Endothelial cell of umbilical vein (primary cell): ENCODE measurements around the gene CBLC. TPM values are rescaled to one million over a fixed set of nuclear protein-coding genes. Genes with fewer than 3 reads are reported as not detected.

Experiments used
- BruUV-seq: library from RNA; stranded (reverse); fragments of 400-500 nt; replicated peaks from 2 replicates; lab custom pipeline; 2021; lab: Mats Ljungman, UMichigan
- CTCF ChIA-PET: fragments of 300-600, 350-600 bp; sonication (Branson Sonifier 250); formaldehyde crosslinking; loops from one replicate; lab custom pipeline; 2021; ENCODE audit warnings: antibody characterized with exemption, inconsistent platforms; lab: Charles Lee
- POLR2A ChIA-PET: fragments of 300-600, 350-600 bp; sonication (Branson Sonifier 250); formaldehyde crosslinking; loops from one replicate; lab custom pipeline; 2021; ENCODE audit warnings: antibody characterized with exemption, inconsistent platforms; lab: Charles Lee
- DNase-seq: peaks from one replicate; pipeline ENCODE4 v3.0.0-alpha.2; 2011; ENCODE audit warnings: low read depth, low spot score
- FAIRE-seq: peaks from 2 replicates; lab custom pipeline; 2011; peaks lifted over from hg19 to GRCh38; lab: Jason Lieb, UNC
- H2AFZ ChIP-seq: 2 replicates; pipeline ENCODE4 v1.6.0; 2012; ENCODE audit warnings: low read depth, low read length, control low read depth, inconsistent platforms
- H3K27ac ChIP-seq: 2 replicates; pipeline ENCODE4 v1.5.1; 2011; ENCODE audit warnings: low read depth, mild to moderate bottlenecking, control low read depth, low read length, moderate library complexity; ENCODE audit not compliant: insufficient read depth
- H3K27me3 ChIP-seq, 2 experiments: 2 replicates each; pipeline versions ENCODE4 v1.6.0 to v1.6.1; 2011; ENCODE audit warnings: low read length in 2 of 2, mixed read lengths in 1 of 2; ENCODE audit not compliant: control insufficient read depth in 2 of 2, insufficient read depth in 2 of 2
- H3K36me3 ChIP-seq, 2 experiments: 2 replicates in 1 of 2; 3 replicates in 1 of 2; pipeline ENCODE4 v1.5.1; 2011; ENCODE audit warnings: low read length in 2 of 2, mild to moderate bottlenecking in 1 of 2, moderate library complexity in 1 of 2; ENCODE audit not compliant: control insufficient read depth in 2 of 2, insufficient read depth in 2 of 2; ENCODE audit errors: extremely low read depth in 1 of 2
- H3K4me1 ChIP-seq: 3 replicates; pipeline ENCODE4 v1.5.1; 2011; ENCODE audit warnings: mild to moderate bottlenecking, low read length; ENCODE audit not compliant: control insufficient read depth, insufficient read depth; ENCODE audit errors: extremely low read depth
- H3K4me2 ChIP-seq: 2 replicates; pipeline ENCODE4 v1.6.1; 2011; ENCODE audit warnings: low read length, control low read depth, mixed read lengths; ENCODE audit not compliant: insufficient read depth
- H3K4me3 ChIP-seq, 3 experiments: fragments of 200-600 bp in 1 of 3; sonication (generic), shearing (Covaris generic) in 1 of 3; replicated peaks in 1 of 3; 2 replicates each; pipeline ENCODE4 v1.5.1; 2011 to 2016; ENCODE audit warnings: control low read depth in 3 of 3, low read length in 3 of 3, mild to moderate bottlenecking in 2 of 3, inconsistent platforms in 1 of 3, low read depth in 1 of 3, moderate library complexity in 1 of 3; ENCODE audit not compliant: insufficient read depth in 1 of 3
- H3K79me2 ChIP-seq: 2 replicates; pipeline ENCODE4 v1.6.0; 2012; ENCODE audit warnings: low read length, inconsistent platforms; ENCODE audit not compliant: control insufficient read depth, insufficient read depth
- H3K9ac ChIP-seq: replicated peaks from 2 replicates; pipeline ENCODE3; 2011; ENCODE audit warnings: low read length, control low read depth; ENCODE audit not compliant: insufficient read depth; ENCODE audit errors: extremely low read depth
- H3K9me1 ChIP-seq: replicated peaks from 3 replicates; pipeline ENCODE4 v1.6.0; 2011; ENCODE audit warnings: mild to moderate bottlenecking, low read length; ENCODE audit not compliant: control insufficient read depth, insufficient read depth; ENCODE audit errors: extremely low read depth
- H3K9me3 ChIP-seq: replicated peaks from 2 replicates; pipeline ENCODE4 v1.5.1; 2012; ENCODE audit warnings: low read length, inconsistent platforms; ENCODE audit not compliant: control insufficient read depth, insufficient read depth
- H4K20me1 ChIP-seq: replicated peaks from 2 replicates; pipeline ENCODE3; 2011; ENCODE audit warnings: mild to moderate bottlenecking, low read length; ENCODE audit not compliant: control insufficient read depth, insufficient read depth; ENCODE audit errors: extremely low read depth
- EZH2 ChIP-seq: IDR thresholded peaks from 2 replicates; pipeline ENCODE4 v1.6.1; 2012; ENCODE audit warnings: borderline replicate concordance, low read depth, mild to moderate bottlenecking, moderate library complexity, low read length, inconsistent platforms; ENCODE audit not compliant: severe bottlenecking
- FOS ChIP-seq: IDR thresholded peaks from 2 replicates; pipeline ENCODE4 v1.6.1; 2011; ENCODE audit warnings: mild to moderate bottlenecking, low read length, moderate library complexity, borderline replicate concordance; ENCODE audit not compliant: insufficient read depth
- GATA2 ChIP-seq: IDR thresholded peaks from 2 replicates; pipeline ENCODE4 v1.7.0; 2011; ENCODE audit warnings: low read depth, mild to moderate bottlenecking, moderate library complexity, mixed read lengths, low read length; ENCODE audit not compliant: insufficient read length, insufficient read depth
- JUN ChIP-seq: IDR thresholded peaks from 2 replicates; pipeline ENCODE4 v1.6.1; 2011; ENCODE audit warnings: borderline replicate concordance, low read depth; ENCODE audit not compliant: insufficient read length, insufficient read depth
- MYC ChIP-seq: IDR thresholded peaks from one replicate; pipeline ENCODE4 v1.6.1; 2011; ENCODE audit warnings: mild to moderate bottlenecking, low read depth, low read length
- POLR2A ChIP-seq: IDR thresholded peaks from 2 replicates; pipeline ENCODE4 v1.6.1; 2012; ENCODE audit warnings: low read depth, mild to moderate bottlenecking, control low read depth, low read length
- POLR2AphosphoS5 ChIP-seq: IDR thresholded peaks from 2 replicates; pipeline ENCODE4 v1.6.1; 2012; ENCODE audit warnings: low read depth, mild to moderate bottlenecking, control low read depth, low read length, moderate library complexity; ENCODE audit not compliant: insufficient read depth
- dilution Hi-C: fragments of 300-500 bp; cut with MboI; formaldehyde crosslinking; loops from one replicate; pipeline ENCODE4 v1.15.0; 2019; ENCODE audit warnings: low sequenced_read_pairs; ENCODE audit not compliant: extremely low pct_ligation_motif_present
- intact Hi-C: fragments of 100-400 bp; cut with micrococcal nuclease; formaldehyde crosslinking; loops from one replicate; pipeline ENCODE4 v1.10.0; 2022
- polyA plus RNA-seq, 4 experiments: library from polyadenylated mRNA; depleted of rRNA in 3 of 4; stranded (reverse) in 3 of 4; unstranded in 1 of 4; fragments of >200 nt; gene quantifications; 2 replicates each; pipeline versions ENCODE4 v1.2.1 to v1.2.3, GENCODE V29; 2011 to 2012; ENCODE audit warnings: missing spikeins in 1 of 4
- total RNA-seq: library from RNA; stranded (reverse); gene quantifications from 2 replicates; pipeline ENCODE4 v1.2.3, GENCODE V29; 2021
- TF ChIP-seq, protein P1 (sequence below): IDR thresholded peaks from 2 replicates; pipeline ENCODE4 v1.6.1; 2011; ENCODE audit not compliant: insufficient read depth, insufficient read length
- TF ChIP-seq, protein P2 (sequence below), 2 donors: IDR thresholded peaks; 1 replicate in 1 of 2; 2 replicates in 1 of 2; pipeline ENCODE4 v1.5.1; 2011; ENCODE audit warnings: low read length in 2 of 2, mild to moderate bottlenecking in 2 of 2, moderate library complexity in 2 of 2, control low read depth in 1 of 2, inconsistent platforms in 1 of 2, low read depth in 1 of 2; ENCODE audit not compliant: insufficient read depth in 1 of 2; ENCODE audit errors: extremely low read depth in 1 of 2

The CBLC gene
- total and polyA plus RNA-seq, 2 donors (not counting 3 experiments of a cell fraction or from before 2014, with no cell fraction given), result 0.04 TPM; not detected in 1

DNA sequence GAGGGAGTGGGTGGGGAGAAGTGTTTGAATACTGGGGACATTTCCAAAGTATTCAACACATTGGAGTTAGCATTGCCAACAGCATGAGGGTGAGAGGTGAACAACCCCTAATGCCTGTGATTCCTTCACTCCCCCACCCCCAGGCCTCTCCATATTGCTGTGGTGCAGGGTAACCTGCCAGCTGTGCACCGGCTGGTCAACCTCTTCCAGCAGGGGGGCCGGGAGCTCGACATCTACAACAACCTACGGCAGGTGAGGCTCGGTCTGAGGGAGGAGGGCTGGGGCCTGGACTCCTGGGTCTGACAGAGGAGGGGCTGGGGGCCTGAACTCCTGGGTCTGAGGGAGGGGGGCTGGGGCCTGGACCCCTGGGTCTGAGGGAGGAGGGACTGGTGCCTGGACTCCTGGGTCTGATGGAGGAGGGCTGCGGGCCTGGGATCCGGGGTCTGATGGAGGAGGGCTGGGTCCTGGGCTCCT, 21.6 kb upstream of the CBLC start:
- Histone ChIP-seq H3K27me3 (no peaks in the 10 kb centered on the region), H3K27ac (no peak overlapping the region), H2AFZ (no peak overlapping the region), H3K9ac (no peak overlapping the region), H3K9me1 (no peaks in the 10 kb centered on the region), H3K9me3 (no peaks in the 10 kb centered on the region), H3K79me2 (peaks cover 5% of the 10 kb centered on the region), H3K4me2 (no peak overlapping the region), H3K36me3 (peaks cover 0 to 18% of the 10 kb centered on the region in 2 experiments), H3K4me3 (no peak overlapping the region), H3K4me1 (peaks cover 40% of the 10 kb centered on the region), H4K20me1 (no peaks in the 10 kb centered on the region)
- FAIRE-seq, result no peak
- no peak for TF ChIP-seq FOS
- TF ChIP-seq, protein P1, sequence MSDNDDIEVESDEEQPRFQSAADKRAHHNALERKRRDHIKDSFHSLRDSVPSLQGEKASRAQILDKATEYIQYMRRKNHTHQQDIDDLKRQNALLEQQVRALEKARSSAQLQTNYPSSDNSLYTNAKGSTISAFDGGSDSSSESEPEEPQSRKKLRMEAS, result no peak
- TF ChIP-seq, protein P2, sequence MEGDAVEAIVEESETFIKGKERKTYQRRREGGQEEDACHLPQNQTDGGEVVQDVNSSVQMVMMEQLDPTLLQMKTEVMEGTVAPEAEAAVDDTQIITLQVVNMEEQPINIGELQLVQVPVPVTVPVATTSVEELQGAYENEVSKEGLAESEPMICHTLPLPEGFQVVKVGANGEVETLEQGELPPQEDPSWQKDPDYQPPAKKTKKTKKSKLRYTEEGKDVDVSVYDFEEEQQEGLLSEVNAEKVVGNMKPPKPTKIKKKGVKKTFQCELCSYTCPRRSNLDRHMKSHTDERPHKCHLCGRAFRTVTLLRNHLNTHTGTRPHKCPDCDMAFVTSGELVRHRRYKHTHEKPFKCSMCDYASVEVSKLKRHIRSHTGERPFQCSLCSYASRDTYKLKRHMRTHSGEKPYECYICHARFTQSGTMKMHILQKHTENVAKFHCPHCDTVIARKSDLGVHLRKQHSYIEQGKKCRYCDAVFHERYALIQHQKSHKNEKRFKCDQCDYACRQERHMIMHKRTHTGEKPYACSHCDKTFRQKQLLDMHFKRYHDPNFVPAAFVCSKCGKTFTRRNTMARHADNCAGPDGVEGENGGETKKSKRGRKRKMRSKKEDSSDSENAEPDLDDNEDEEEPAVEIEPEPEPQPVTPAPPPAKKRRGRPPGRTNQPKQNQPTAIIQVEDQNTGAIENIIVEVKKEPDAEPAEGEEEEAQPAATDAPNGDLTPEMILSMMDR (IDR thresholded peaks at IDR 0.05; ENCODE audit: extremely low read depth in 1 of 2, insufficient read depth in 1 of 2, low read depth in 1 of 2, low read length in 2 of 2), result no peak
- TF ChIP-seq GATA2, result no peak
- TF ChIP-seq JUN, result no peak
- no peak for TF ChIP-seq POLR2A
- TF ChIP-seq POLR2AphosphoS5, result no peak
- TF ChIP-seq MYC, result no peak
- TF ChIP-seq EZH2, result no peak
- intact Hi-C loops (loop anchor here (5.0 kb wide), 1 partner anchor 69 kb away; no protein-coding TSS in a partner anchor), dilution Hi-C loops (no loop called here)
- ChIA-PET CTCF (interaction anchor here (4.4 to 4.9 kb wide), 2 partner anchors 15 to 32 kb away, joined by 44 to 71 read pairs; no protein-coding TSS in a partner anchor), POLR2A (no interaction called here)
- no TSS peak for BruUV-seq
- no peak for DNase-seq
